KMS-11 (cell line): ENCODE data around the gene MRC2.

ENCODE experiments used
- H2AFZ ChIP-seq: fragments of 200-600 bp; sonication (generic); 2 replicates; pipeline ENCODE4 v1.6.1; 2016; ENCODE audit warnings: antibody characterized with exemption, mixed run types, low read depth
- H3K27ac ChIP-seq: fragments of 200-600 bp; sonication (generic); 2 replicates; pipeline ENCODE4 v1.6.1; 2016; ENCODE audit warnings: mild to moderate bottlenecking, mixed run types
- H3K27me3 ChIP-seq: fragments of 200-600 bp; sonication (generic); 2 replicates; pipeline ENCODE4 v1.6.1; 2017; ENCODE audit warnings: mild to moderate bottlenecking, low read depth, mixed run types, moderate library complexity; ENCODE audit not compliant: insufficient read depth
- H3K36me3 ChIP-seq: fragments of 200-600 bp; sonication (generic); 2 replicates; pipeline ENCODE4 v1.6.1; 2017; ENCODE audit warnings: mild to moderate bottlenecking, mixed run types; ENCODE audit not compliant: insufficient read depth
- H3K4me1 ChIP-seq: fragments of 200-600 bp; sonication (generic); 2 replicates; pipeline ENCODE4 v1.6.1; 2016; ENCODE audit warnings: mild to moderate bottlenecking, low read depth, mixed run types; ENCODE audit not compliant: poor library complexity, severe bottlenecking
- H3K4me2 ChIP-seq: fragments of 200-600 bp; sonication (generic); 2 replicates; pipeline ENCODE4 v1.7.0; 2016; ENCODE audit warnings: mild to moderate bottlenecking, mixed run types
- H3K4me3 ChIP-seq: fragments of 200-600 bp; sonication (generic); IDR thresholded peaks from 2 replicates; pipeline ENCODE4 v1.6.1; 2017; ENCODE audit warnings: low read depth, low read length, mixed read lengths; ENCODE audit not compliant: insufficient read depth
- H3K79me2 ChIP-seq: fragments of 200-600 bp; sonication (generic); 2 replicates; pipeline ENCODE4 v1.6.1; 2016; ENCODE audit warnings: low read depth, mixed run types; ENCODE audit not compliant: insufficient read depth
- H3K9ac ChIP-seq: fragments of 200-600 bp; sonication (generic); 2 replicates; pipeline ENCODE4 v1.6.1; 2016; ENCODE audit warnings: mild to moderate bottlenecking, mixed run types
- H4K20me1 ChIP-seq: fragments of 200-600 bp; sonication (generic); 2 replicates; pipeline ENCODE4 v1.6.1; 2016; ENCODE audit warnings: mild to moderate bottlenecking, mixed run types; ENCODE audit not compliant: insufficient read depth
- CTCF ChIP-seq: fragments of 200-600 bp; sonication (generic); conservative IDR thresholded peaks from 2 replicates; pipeline ENCODE4 v1.6.1; 2017; ENCODE audit warnings: low read depth, mild to moderate bottlenecking, antibody characterized with exemption, low read length, moderate library complexity, mixed read lengths

MRC2 gene

GRCh38 chr17:62657690-62658089 lies 30.2 kb downstream of the MRC2 start:
- no peak overlapping the region for H3K4me3 ChIP-seq
- no peaks in the 10 kb centered on the region for H4K20me1 ChIP-seq
- no peaks in the 10 kb centered on the region for H3K36me3 ChIP-seq
- H3K27me3 ChIP-seq: no peaks in the 10 kb centered on the region
- no peak overlapping the region for H3K4me2 ChIP-seq
- H3K79me2 ChIP-seq: no peaks in the 10 kb centered on the region
- TF ChIP-seq CTCF: no peak
- no peak overlapping the region for H2AFZ ChIP-seq
- no peak overlapping the region for H3K27ac ChIP-seq
- no peak overlapping the region for H3K9ac ChIP-seq
- peaks cover 12% of the 10 kb centered on the region for H3K4me1 ChIP-seq

GRCh38 chr17:62658136-62658920 lies 30.9 kb downstream of the MRC2 start:
- Histone ChIP-seq H4K20me1 (no peaks in the 10 kb centered on the region), H3K36me3 (no peaks in the 10 kb centered on the region), H3K9ac (no peak overlapping the region), H3K4me1 (peaks cover 6% of the 10 kb centered on the region), H3K4me2 (no peak overlapping the region), H3K27me3 (no peaks in the 10 kb centered on the region), H3K27ac (no peak overlapping the region), H2AFZ (no peak overlapping the region), H3K79me2 (no peaks in the 10 kb centered on the region), H3K4me3 (no peak overlapping the region)
- no peak for TF ChIP-seq CTCF

- H4K20me1 ChIP-seq: no peaks in the 10 kb centered on the region
- no peaks in the 10 kb centered on the region for H3K36me3 ChIP-seq
- no peak overlapping the region for H3K4me2 ChIP-seq
- H3K27ac ChIP-seq: no peak overlapping the region
- TF ChIP-seq CTCF: no peak
- H3K4me3 ChIP-seq: no peak overlapping the region
- no peak overlapping the region for H2AFZ ChIP-seq
- H3K27me3 ChIP-seq: no peaks in the 10 kb centered on the region
- no peaks in the 10 kb centered on the region for H3K79me2 ChIP-seq
- H3K4me1 ChIP-seq: no peaks in the 10 kb centered on the region
- H3K9ac ChIP-seq: no peak overlapping the region
These were observed 33.2 kb downstream of the MRC2 start for GRCh38 chr17:62660629-62661118.

GRCh38 chr17:62661337-62661736 lies 33.9 kb downstream of the MRC2 start:
- H3K4me1 ChIP-seq: no peaks in the 10 kb centered on the region
- TF ChIP-seq CTCF: no peak
- no peaks in the 10 kb centered on the region for H3K27me3 ChIP-seq
- no peak overlapping the region for H3K27ac ChIP-seq
- no peaks in the 10 kb centered on the region for H4K20me1 ChIP-seq
- H3K4me2 ChIP-seq: no peak overlapping the region
- no peaks in the 10 kb centered on the region for H3K79me2 ChIP-seq
- H3K4me3 ChIP-seq: no peak overlapping the region
- H3K36me3 ChIP-seq: no peaks in the 10 kb centered on the region
- H2AFZ ChIP-seq: no peak overlapping the region
- no peak overlapping the region for H3K9ac ChIP-seq
